HepG2 (cell line): ENCODE data around the gene ZNF541. TPM values are rescaled to one million over a fixed set of nuclear protein-coding genes. Genes with fewer than 3 reads are reported as not detected.

Experiments used
- ADNP ChIP-seq: sonication (generic); formaldehyde crosslinking; IDR thresholded peaks from 2 replicates; pipeline ENCODE4 v1.4.0; 2020; ENCODE audit warnings: missing genetic modification reagents
- AHDC1 ChIP-seq: sonication (generic); formaldehyde crosslinking; IDR thresholded peaks from 2 replicates; pipeline ENCODE4 v1.5.1; 2020; ENCODE audit warnings: mild to moderate bottlenecking, missing genetic modification reagents, borderline replicate concordance
- ATRX ChIP-seq: sonication (generic); formaldehyde crosslinking; IDR thresholded peaks from 2 replicates; pipeline ENCODE4 v1.4.0; 2020; ENCODE audit warnings: missing genetic modification reagents, borderline replicate concordance
- CHD2 ChIP-seq: IDR thresholded peaks from 2 replicates; pipeline ENCODE4 v1.6.1; 2011; ENCODE audit warnings: low read depth, low read length, improper control_type of control experiment
- GTF2F1 ChIP-seq: fragments of 150-350 bp; IDR thresholded peaks from 2 replicates; pipeline ENCODE4 v1.6.1; 2014; ENCODE audit warnings: low read length
- SIX1 ChIP-seq: sonication (generic); formaldehyde crosslinking; IDR thresholded peaks from 2 replicates; pipeline ENCODE4 v1.4.0; 2020; ENCODE audit warnings: missing genetic modification reagents, borderline replicate concordance
- THAP11 ChIP-seq: IDR thresholded peaks from 2 replicates; pipeline ENCODE4 v1.6.1; 2016; ENCODE audit warnings: missing biosample characterization, missing genetic modification reagents
- ZBTB14 ChIP-seq: sonication (generic); formaldehyde crosslinking; IDR thresholded peaks from 2 replicates; pipeline ENCODE4 v1.4.0; 2020; ENCODE audit warnings: missing genetic modification reagents
- ZNF350 ChIP-seq: sonication (generic); formaldehyde crosslinking; IDR thresholded peaks from 2 replicates; pipeline ENCODE4 v1.4.0; 2020; ENCODE audit warnings: mild to moderate bottlenecking, low read depth, missing genetic modification reagents, borderline replicate concordance
- ZNF629 ChIP-seq: sonication (generic); formaldehyde crosslinking; conservative IDR thresholded peaks from 2 replicates; pipeline ENCODE4 v1.5.0; 2020; ENCODE audit warnings: missing genetic modification reagents
- polyA plus RNA-seq, 8 experiments: library from polyadenylated mRNA; depleted of rRNA in 3 of 8; stranded (reverse) in 7 of 8; unstranded in 1 of 8; fragments of >200 nt; fragmentation: Illumina TruSeq in 4 of 8; extraction: Trizol in 4 of 8; gene quantifications; 2 replicates each; pipeline versions ENCODE4 v1.2.1 to v1.2.3, GENCODE V29; 2011 to 2016; ENCODE audit warnings: low read depth in 4 of 8, missing spikeins in 1 of 8, mixed read lengths in 1 of 8; ENCODE audit not compliant: insufficient read depth in 1 of 8
- total RNA-seq, 5 experiments: library from RNA; depleted of rRNA; stranded (reverse); fragments of >200 nt; fragmentation: Illumina TruSeq; extraction: Trizol; gene quantifications; 2 replicates each; pipeline ENCODE4 v1.2.3, GENCODE V29; 2016; ENCODE audit warnings: low read depth in 1 of 5
- TF ChIP-seq, protein P1 (sequence below): sonication (generic); formaldehyde crosslinking; IDR thresholded peaks from 2 replicates; pipeline ENCODE4 v1.8.0; 2022; ENCODE audit warnings: missing genetic modification reagents, mild to moderate bottlenecking, borderline replicate concordance
- TF ChIP-seq, protein P2 (sequence below): sonication (generic); formaldehyde crosslinking; IDR thresholded peaks from 2 replicates; pipeline ENCODE4 v1.8.0; 2023; ENCODE audit warnings: mild to moderate bottlenecking, missing genetic modification reagents
- TF ChIP-seq, protein P3 (sequence below): sonication (generic); formaldehyde crosslinking; IDR thresholded peaks from 2 replicates; pipeline ENCODE4 v1.9.0; 2021; ENCODE audit warnings: missing genetic modification reagents, borderline replicate concordance

The ZNF541 gene
- total and polyA plus RNA-seq, 2 of the 13 experiments (the other 11 are each of a cell fraction or from before 2014, with no cell fraction given), result 0.03 to 0.04 TPM

- TF ChIP-seq, protein P1, sequence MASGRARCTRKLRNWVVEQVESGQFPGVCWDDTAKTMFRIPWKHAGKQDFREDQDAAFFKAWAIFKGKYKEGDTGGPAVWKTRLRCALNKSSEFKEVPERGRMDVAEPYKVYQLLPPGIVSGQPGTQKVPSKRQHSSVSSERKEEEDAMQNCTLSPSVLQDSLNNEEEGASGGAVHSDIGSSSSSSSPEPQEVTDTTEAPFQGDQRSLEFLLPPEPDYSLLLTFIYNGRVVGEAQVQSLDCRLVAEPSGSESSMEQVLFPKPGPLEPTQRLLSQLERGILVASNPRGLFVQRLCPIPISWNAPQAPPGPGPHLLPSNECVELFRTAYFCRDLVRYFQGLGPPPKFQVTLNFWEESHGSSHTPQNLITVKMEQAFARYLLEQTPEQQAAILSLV, result peak; percentile 34; the same call in 1 of the 2 replicates
- TF ChIP-seq ZNF629 (0 out of 2 replicates have a peak, but pooled peaks have one; percentile 7), GTF2F1 (no peak), ATRX (no peak), ADNP (no peak), SIX1 (no peak), AHDC1 (CRISPR knock-in tag) (no peak), CHD2 (no peak), THAP11 (no peak; the same call in 1 of the 2 replicates), ZNF350 (CRISPR knock-in tag) (peak; percentile 31; the same call in 1 of the 2 replicates), ZBTB14 (CRISPR knock-in tag) (no peak)
- TF ChIP-seq, protein P2, sequence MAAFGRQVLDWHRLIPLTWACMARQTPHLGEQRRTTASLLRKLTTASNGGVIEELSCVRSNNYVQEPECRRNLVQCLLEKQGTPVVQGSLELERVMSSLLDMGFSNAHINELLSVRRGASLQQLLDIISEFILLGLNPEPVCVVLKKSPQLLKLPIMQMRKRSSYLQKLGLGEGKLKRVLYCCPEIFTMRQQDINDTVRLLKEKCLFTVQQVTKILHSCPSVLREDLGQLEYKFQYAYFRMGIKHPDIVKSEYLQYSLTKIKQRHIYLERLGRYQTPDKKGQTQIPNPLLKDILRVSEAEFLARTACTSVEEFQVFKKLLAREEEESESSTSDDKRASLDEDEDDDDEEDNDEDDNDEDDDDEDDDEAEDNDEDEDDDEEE (CRISPR knock-in tag), result no peak
- TF ChIP-seq, protein P3, sequence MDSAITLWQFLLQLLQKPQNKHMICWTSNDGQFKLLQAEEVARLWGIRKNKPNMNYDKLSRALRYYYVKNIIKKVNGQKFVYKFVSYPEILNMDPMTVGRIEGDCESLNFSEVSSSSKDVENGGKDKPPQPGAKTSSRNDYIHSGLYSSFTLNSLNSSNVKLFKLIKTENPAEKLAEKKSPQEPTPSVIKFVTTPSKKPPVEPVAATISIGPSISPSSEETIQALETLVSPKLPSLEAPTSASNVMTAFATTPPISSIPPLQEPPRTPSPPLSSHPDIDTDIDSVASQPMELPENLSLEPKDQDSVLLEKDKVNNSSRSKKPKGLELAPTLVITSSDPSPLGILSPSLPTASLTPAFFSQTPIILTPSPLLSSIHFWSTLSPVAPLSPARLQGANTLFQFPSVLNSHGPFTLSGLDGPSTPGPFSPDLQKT (CRISPR knock-in tag), result no peak
Measured at GRCh38 chr19:47609906-47610894, 37.3 kb upstream of the ZNF541 start (continued).
